HepG2 (cell line): ENCODE data around the gene METTL14. TPM values are rescaled to one million over a fixed set of nuclear protein-coding genes. Genes with fewer than 3 reads are reported as not detected.

ENCODE experiments used
- ATAC-seq: fragments of 200-7000 bp; cut with Tn5 transposase; 3 replicates; pipeline ENCODE4 v1.9.1; 2020; ENCODE audit warnings: mild to moderate bottlenecking, moderate library complexity
- BruUV-seq: library from RNA; stranded (reverse); fragments of 400-500 nt; replicated peaks from 2 replicates; lab custom pipeline; 2021; lab: Mats Ljungman, UMichigan
- CTCF ChIA-PET: fragments of 300-600 bp; formaldehyde crosslinking; extraction: SDS; loops from one replicate; lab custom pipeline; 2021; ENCODE audit warnings: low total read pairs, inconsistent platforms, low intra/inter-chr PET ratio; lab: Yijun Ruan, JAX
- POLR2A ChIA-PET: fragments of 350-600 bp; sonication (Branson Sonifier 250); formaldehyde crosslinking; loops from one replicate; lab custom pipeline; 2020; ENCODE audit warnings: antibody characterized with exemption, inconsistent platforms; lab: Yijun Ruan, JAX
- DNase-seq: peaks from one replicate; pipeline ENCODE4 v3.0.0-alpha.2; 2015; ENCODE audit warnings: low spot score
- FAIRE-seq: peaks from 3 replicates; lab custom pipeline; 2011; peaks lifted over from hg19 to GRCh38; lab: Jason Lieb, UNC
- H2AFZ ChIP-seq: one replicate; pipeline ENCODE4 v1.6.1; 2011; ENCODE audit warnings: low read length, inconsistent platforms
- H3K27ac ChIP-seq: fragments of 300-600 bp; 3 replicates; pipeline ENCODE4 v1.8.0; 2011; ENCODE audit warnings: mixed run types, mild to moderate bottlenecking, mixed read lengths, low read length, inconsistent platforms; ENCODE audit not compliant: insufficient read depth; ENCODE audit errors: extremely low read length
- H3K27me3 ChIP-seq, 2 experiments: fragments of 200-600 bp in 1 of 2; 2 replicates in 1 of 2; 3 replicates in 1 of 2; pipeline versions ENCODE4 v1.6.0 to v1.8.0; 2011; ENCODE audit warnings: low read length in 2 of 2, mild to moderate bottlenecking in 2 of 2, moderate library complexity in 2 of 2, inconsistent platforms in 1 of 2; ENCODE audit not compliant: insufficient read depth in 2 of 2, control insufficient read depth in 1 of 2
- H3K36me3 ChIP-seq, 2 experiments: fragments of 200-600 bp in 1 of 2; replicated peaks in 1 of 2; 2 replicates in 1 of 2; 3 replicates in 1 of 2; pipeline versions ENCODE4 v1.5.1 to v1.8.0; 2011; ENCODE audit warnings: low read length in 2 of 2, inconsistent platforms in 1 of 2; ENCODE audit not compliant: insufficient read depth in 2 of 2, control insufficient read depth in 1 of 2
- H3K4me1 ChIP-seq: 2 replicates; pipeline ENCODE4 v1.5.1; 2012; ENCODE audit warnings: low read length, inconsistent platforms; ENCODE audit not compliant: insufficient read depth
- H3K4me2 ChIP-seq: 2 replicates; pipeline ENCODE4 v1.6.0; 2011; ENCODE audit warnings: low read depth, low read length, inconsistent platforms
- H3K4me3 ChIP-seq, 3 experiments: fragments of 200-600 bp in 1 of 3; sonication (generic), shearing (Covaris generic) in 1 of 3; replicated peaks in 1 of 3; 2 replicates each; pipeline ENCODE4 v1.5.1; 2011 to 2016; ENCODE audit warnings: low read length in 3 of 3, inconsistent platforms in 2 of 3, low read depth in 2 of 3, mild to moderate bottlenecking in 2 of 3, control low read depth in 1 of 3, mixed read lengths in 1 of 3; ENCODE audit not compliant: insufficient read depth in 1 of 3
- H3K79me2 ChIP-seq: one replicate; pipeline ENCODE4 v1.6.1; 2011; ENCODE audit warnings: low read length, inconsistent platforms; ENCODE audit not compliant: insufficient read depth
- H3K9ac ChIP-seq: 2 replicates; pipeline ENCODE4 v1.6.0; 2011; ENCODE audit warnings: mild to moderate bottlenecking, low read depth, low read length, inconsistent platforms; ENCODE audit not compliant: insufficient read depth
- H3K9me3 ChIP-seq: 2 replicates; pipeline ENCODE4 v1.5.1; 2012; ENCODE audit warnings: mild to moderate bottlenecking, low read length
- H4K20me1 ChIP-seq: 2 replicates; pipeline ENCODE4 v1.6.0; 2011; ENCODE audit warnings: inconsistent platforms, mild to moderate bottlenecking, low read length, moderate library complexity; ENCODE audit not compliant: insufficient read depth
- FLYWCH1 ChIP-seq: sonication (generic); formaldehyde crosslinking; IDR thresholded peaks from 2 replicates; pipeline ENCODE4 v1.8.1; 2023; ENCODE audit warnings: mild to moderate bottlenecking, missing genetic modification reagents
- HNF4A ChIP-seq: sonication (generic); formaldehyde crosslinking; IDR thresholded peaks from 2 replicates; pipeline ENCODE4 v1.4.0; 2020; ENCODE audit warnings: missing genetic modification reagents
- KLF9 ChIP-seq: IDR thresholded peaks from 2 replicates; pipeline ENCODE4 v1.6.1; 2016; ENCODE audit warnings: low read depth
- SMAD3 ChIP-seq: sonication (generic); formaldehyde crosslinking; IDR thresholded peaks from 2 replicates; pipeline ENCODE4 v1.4.0; 2020; ENCODE audit warnings: missing genetic modification reagents
- SSRP1 ChIP-seq: IDR thresholded peaks from 2 replicates; pipeline ENCODE4 v1.6.1; 2016; ENCODE audit warnings: control low read depth
- ZBTB26 ChIP-seq: IDR thresholded peaks from 2 replicates; pipeline ENCODE4 v1.6.1; 2016; ENCODE audit warnings: missing compliant biosample characterization, missing genetic modification reagents, borderline replicate concordance
- ZC3H13 ChIP-seq: sonication (generic); formaldehyde crosslinking; IDR thresholded peaks from 2 replicates; pipeline ENCODE4 v1.8.1; 2023; ENCODE audit warnings: mild to moderate bottlenecking, missing genetic modification reagents, moderate library complexity
- ZNF225 ChIP-seq: sonication (generic); formaldehyde crosslinking; IDR thresholded peaks from 2 replicates; pipeline ENCODE4 v1.4.0; 2020; ENCODE audit warnings: mild to moderate bottlenecking, missing genetic modification reagents
- ZNF737 ChIP-seq: sonication (generic); formaldehyde crosslinking; IDR thresholded peaks from 2 replicates; pipeline ENCODE4 v1.5.0; 2020; ENCODE audit warnings: missing genetic modification reagents, mild to moderate bottlenecking, borderline replicate concordance
- WGBS: methylation state at CpG from one replicate; pipeline ENCODE4 v1.1.6; 2017; ENCODE audit warnings: low lambda C conversion rate; 5-methylcytosine and 5-hydroxymethylcytosine counted together
- in situ Hi-C: cut with HindIII; loops from 2 replicates; pipeline ENCODE4 v1.10.0; 2017; ENCODE audit warnings: low pct_unique_long_range_greater_than_20kb; ENCODE audit not compliant: extremely low pct_ligation_motif_present
- intact Hi-C: fragments of 100-400 bp; cut with micrococcal nuclease; formaldehyde crosslinking; loops from one replicate; pipeline ENCODE4 v1.10.0; 2022; ENCODE audit not compliant: unreplicated experiment
- polyA plus RNA-seq, 8 experiments: library from polyadenylated mRNA; depleted of rRNA in 3 of 8; stranded (reverse) in 7 of 8; unstranded in 1 of 8; fragments of >200 nt; fragmentation: Illumina TruSeq in 4 of 8; extraction: Trizol in 4 of 8; gene quantifications; 2 replicates each; pipeline versions ENCODE4 v1.2.1 to v1.2.3, GENCODE V29; 2011 to 2016; ENCODE audit warnings: low read depth in 4 of 8, missing spikeins in 1 of 8, mixed read lengths in 1 of 8; ENCODE audit not compliant: insufficient read depth in 1 of 8
- total RNA-seq, 5 experiments: library from RNA; depleted of rRNA; stranded (reverse); fragments of >200 nt; fragmentation: Illumina TruSeq; extraction: Trizol; gene quantifications; 2 replicates each; pipeline ENCODE4 v1.2.3, GENCODE V29; 2016; ENCODE audit warnings: low read depth in 1 of 5

The METTL14 gene
- total and polyA plus RNA-seq, 2 of the 13 experiments (the other 11 are each of a cell fraction or from before 2014, with no cell fraction given), result 11.6 to 44.9 TPM

- no peak for ATAC-seq
- peaks cover 3% of the 10 kb centered on the region; the same call in 1 of the 2 replicates for H4K20me1 ChIP-seq
- H3K4me2 ChIP-seq, result no peak overlapping the region
- no peak overlapping the region for H3K27ac ChIP-seq
- H3K79me2 ChIP-seq, result no peaks in the 10 kb centered on the region
- 58% methylated on average over 2 of the region's 2 CpGs for WGBS
- intact Hi-C loops, result no loop called here
- in situ Hi-C loops, result no loop called here
- BruUV-seq, result no TSS peak
- H3K27me3 ChIP-seq, result no peaks in the 10 kb centered on the region
- no peak for TF ChIP-seq FLYWCH1
- TF ChIP-seq SSRP1 (CRISPR knock-in tag), result no peak
- no peak for TF ChIP-seq SMAD3 (CRISPR knock-in tag)
- no peak for TF ChIP-seq KLF9 (CRISPR knock-in tag)
- no peak overlapping the region for H3K4me3 ChIP-seq
- H2AFZ ChIP-seq, result no peak overlapping the region
- ChIA-PET CTCF (no interaction called here), POLR2A (no interaction called here)
- no peak for DNase-seq
- peaks cover 48% of the 10 kb centered on the region for H3K4me1 ChIP-seq
- peaks cover 10 to 29% of the 10 kb centered on the region in 2 experiments for H3K36me3 ChIP-seq
- no peak for FAIRE-seq
- H3K9ac ChIP-seq, result no peak overlapping the region
- no peaks in the 10 kb centered on the region for H3K9me3 ChIP-seq
Measured at GRCh38 chr4:118755438-118756226, 70.4 kb downstream of the METTL14 start.

DNA sequence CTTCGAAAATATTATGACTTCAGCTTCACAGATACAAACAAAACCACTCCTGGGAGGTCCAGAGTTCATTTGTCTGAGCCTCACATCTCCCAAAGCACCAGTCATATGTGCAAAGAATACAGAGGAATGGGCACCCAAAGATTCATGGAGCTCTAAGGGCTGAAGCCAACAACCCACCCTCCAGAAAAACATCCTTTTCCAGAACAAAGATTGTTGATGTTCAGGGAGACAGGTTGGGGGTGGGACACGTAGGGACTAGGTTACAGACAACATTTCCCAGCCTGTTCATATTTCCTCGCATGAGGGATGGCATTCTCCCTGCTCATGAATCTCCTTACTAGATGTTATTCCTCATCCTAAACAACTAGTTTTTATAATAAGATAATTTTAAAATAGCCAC is 71.2 kb downstream of the METTL14 start:
- no TSS peak for BruUV-seq
- peaks cover 9 to 26% of the 10 kb centered on the region in 2 experiments for H3K36me3 ChIP-seq
- ATAC-seq (peak; percentile 70), FAIRE-seq (no peak), DNase-seq (peak; percentile 6)
- 73% methylated on average over 3 of the region's 3 CpGs for WGBS
- no peak overlapping the region for H3K27ac ChIP-seq
- no peaks in the 10 kb centered on the region for H3K79me2 ChIP-seq
- in situ Hi-C loops, result no loop called here
- no peak overlapping the region; the same call in 1 of the 2 replicates for H3K4me2 ChIP-seq
- peaks cover 3% of the 10 kb centered on the region; the same call in 1 of the 2 replicates for H4K20me1 ChIP-seq
- POLR2A ChIA-PET, result no interaction called here
- TF ChIP-seq ZBTB26 (CRISPR knock-in tag), result peak; percentile 93
- no peak for TF ChIP-seq ZC3H13 (CRISPR knock-in tag)
- TF ChIP-seq HNF4A (CRISPR knock-in tag), result 0 out of 2 replicates have a peak, but pooled peaks have one; percentile 25
- TF ChIP-seq ZNF737, result no peak
- TF ChIP-seq ZNF225, result no peak
- H3K4me1 ChIP-seq, result peaks cover 48% of the 10 kb centered on the region
- no peak overlapping the region for H2AFZ ChIP-seq
- no peak overlapping the region for H3K9ac ChIP-seq
- H3K9me3 ChIP-seq, result no peaks in the 10 kb centered on the region
- H3K27me3 ChIP-seq, result no peaks in the 10 kb centered on the region
- intact Hi-C loops, result no loop called here
- CTCF ChIA-PET, result no interaction called here
- H3K4me3 ChIP-seq, result no peak overlapping the region
